HL-60 (cell line): ENCODE results near the gene TTLL11.

Experiments used
- DNase-seq, 2 experiments: peaks; one replicate each; pipeline ENCODE4 v3.0.0-alpha.2; 2010 to 2020; ENCODE audit warnings: low read depth in 1 of 2, low spot score in 1 of 2
- H3K27ac ChIP-seq: fragments of 250-450 bp; sonication (Bioruptor Pico); replicated peaks from 2 replicates; pipeline ENCODE4 v1.5.1; 2020; ENCODE audit warnings: mild to moderate bottlenecking, moderate library complexity
- H3K27me3 ChIP-seq: fragments of 250-450 bp; sonication (Bioruptor Pico); 2 replicates; pipeline ENCODE4 v1.5.1; 2021; ENCODE audit warnings: mild to moderate bottlenecking, moderate library complexity; ENCODE audit not compliant: insufficient read depth, poor library complexity, severe bottlenecking
- H3K4me3 ChIP-seq: replicated peaks from 2 replicates; pipeline ENCODE4 v1.5.1; 2011; ENCODE audit warnings: mild to moderate bottlenecking, control low read depth, low read length; ENCODE audit not compliant: insufficient read depth
- CTCF ChIP-seq: IDR thresholded peaks from one replicate; pipeline ENCODE4 v1.5.1; 2011; ENCODE audit warnings: low read length, control low read depth, inconsistent platforms; ENCODE audit not compliant: insufficient read depth
- GABPA ChIP-seq: IDR thresholded peaks from 2 replicates; pipeline ENCODE4 v1.6.1; 2012; ENCODE audit warnings: low read depth
- POLR2AphosphoS5 ChIP-seq: IDR thresholded peaks from 2 replicates; pipeline ENCODE4 v1.6.1; 2012; ENCODE audit warnings: low read depth
- SPI1 ChIP-seq: IDR thresholded peaks from 2 replicates; pipeline ENCODE4 v1.6.1; 2012; ENCODE audit warnings: low read depth, mild to moderate bottlenecking, borderline replicate concordance
- TF ChIP-seq, protein P1 (sequence below): IDR thresholded peaks from 2 replicates; pipeline ENCODE4 v1.6.1; 2012; ENCODE audit warnings: low read depth; ENCODE audit not compliant: insufficient replicate concordance

TTLL11 gene

GRCh38 chr9:122110100-122110833, 17.2 kb upstream of the TTLL11 start:
- no peak overlapping the region for H3K27ac ChIP-seq
- DNase-seq: no peak
- no peak overlapping the region for H3K4me3 ChIP-seq
- no peaks in the 10 kb centered on the region for H3K27me3 ChIP-seq
- TF ChIP-seq, protein P1, sequence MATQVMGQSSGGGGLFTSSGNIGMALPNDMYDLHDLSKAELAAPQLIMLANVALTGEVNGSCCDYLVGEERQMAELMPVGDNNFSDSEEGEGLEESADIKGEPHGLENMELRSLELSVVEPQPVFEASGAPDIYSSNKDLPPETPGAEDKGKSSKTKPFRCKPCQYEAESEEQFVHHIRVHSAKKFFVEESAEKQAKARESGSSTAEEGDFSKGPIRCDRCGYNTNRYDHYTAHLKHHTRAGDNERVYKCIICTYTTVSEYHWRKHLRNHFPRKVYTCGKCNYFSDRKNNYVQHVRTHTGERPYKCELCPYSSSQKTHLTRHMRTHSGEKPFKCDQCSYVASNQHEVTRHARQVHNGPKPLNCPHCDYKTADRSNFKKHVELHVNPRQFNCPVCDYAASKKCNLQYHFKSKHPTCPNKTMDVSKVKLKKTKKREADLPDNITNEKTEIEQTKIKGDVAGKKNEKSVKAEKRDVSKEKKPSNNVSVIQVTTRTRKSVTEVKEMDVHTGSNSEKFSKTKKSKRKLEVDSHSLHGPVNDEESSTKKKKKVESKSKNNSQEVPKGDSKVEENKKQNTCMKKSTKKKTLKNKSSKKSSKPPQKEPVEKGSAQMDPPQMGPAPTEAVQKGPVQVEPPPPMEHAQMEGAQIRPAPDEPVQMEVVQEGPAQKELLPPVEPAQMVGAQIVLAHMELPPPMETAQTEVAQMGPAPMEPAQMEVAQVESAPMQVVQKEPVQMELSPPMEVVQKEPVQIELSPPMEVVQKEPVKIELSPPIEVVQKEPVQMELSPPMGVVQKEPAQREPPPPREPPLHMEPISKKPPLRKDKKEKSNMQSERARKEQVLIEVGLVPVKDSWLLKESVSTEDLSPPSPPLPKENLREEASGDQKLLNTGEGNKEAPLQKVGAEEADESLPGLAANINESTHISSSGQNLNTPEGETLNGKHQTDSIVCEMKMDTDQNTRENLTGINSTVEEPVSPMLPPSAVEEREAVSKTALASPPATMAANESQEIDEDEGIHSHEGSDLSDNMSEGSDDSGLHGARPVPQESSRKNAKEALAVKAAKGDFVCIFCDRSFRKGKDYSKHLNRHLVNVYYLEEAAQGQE: no peak
- TF ChIP-seq POLR2AphosphoS5: no peak

DNA sequence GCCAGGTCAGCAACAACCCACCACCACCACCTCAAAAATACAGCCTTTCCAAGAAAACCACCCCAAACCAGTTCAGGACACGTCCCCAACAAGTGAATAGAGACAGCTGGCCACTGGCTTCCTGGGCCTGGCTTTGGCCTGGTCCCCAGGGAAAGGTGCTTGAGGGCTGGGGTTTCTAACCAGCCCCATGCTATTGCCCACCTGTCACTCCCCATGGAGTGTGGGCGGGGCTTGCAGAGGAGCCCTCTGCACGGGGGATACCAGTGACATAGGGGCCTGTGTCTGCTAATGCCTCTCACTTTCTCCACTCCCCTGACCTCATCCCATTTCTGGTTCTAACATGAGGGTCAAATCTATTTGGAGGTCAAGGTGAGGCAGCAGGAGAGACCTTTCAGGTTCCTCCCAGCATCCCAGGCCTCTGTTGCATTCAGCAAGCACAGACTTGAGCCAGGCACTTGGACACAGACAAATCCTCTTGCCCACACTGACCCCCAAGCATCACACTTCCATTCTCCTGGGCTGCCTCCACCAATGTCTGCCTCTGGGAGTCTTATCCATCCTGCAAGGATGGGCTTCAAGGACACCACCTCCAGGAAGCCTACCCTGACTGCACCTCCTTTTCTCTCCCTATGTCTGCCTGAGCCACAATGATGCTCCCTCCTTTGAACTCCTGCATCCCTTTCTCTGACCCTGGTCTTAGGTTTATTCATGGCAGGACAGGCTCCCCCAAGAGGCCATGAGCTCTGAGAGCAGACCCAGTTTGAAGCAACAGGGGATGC, 16.1 kb upstream of the TTLL11 start:
- no peak overlapping the region for H3K27ac ChIP-seq
- no peak for DNase-seq
- H3K27me3 ChIP-seq: no peaks in the 10 kb centered on the region
- no peak for TF ChIP-seq GABPA
- no peak for TF ChIP-seq SPI1
- no peak for TF ChIP-seq CTCF
- TF ChIP-seq, protein P1: no peak
- TF ChIP-seq POLR2AphosphoS5: no peak
- H3K4me3 ChIP-seq: no peak overlapping the region

DNA sequence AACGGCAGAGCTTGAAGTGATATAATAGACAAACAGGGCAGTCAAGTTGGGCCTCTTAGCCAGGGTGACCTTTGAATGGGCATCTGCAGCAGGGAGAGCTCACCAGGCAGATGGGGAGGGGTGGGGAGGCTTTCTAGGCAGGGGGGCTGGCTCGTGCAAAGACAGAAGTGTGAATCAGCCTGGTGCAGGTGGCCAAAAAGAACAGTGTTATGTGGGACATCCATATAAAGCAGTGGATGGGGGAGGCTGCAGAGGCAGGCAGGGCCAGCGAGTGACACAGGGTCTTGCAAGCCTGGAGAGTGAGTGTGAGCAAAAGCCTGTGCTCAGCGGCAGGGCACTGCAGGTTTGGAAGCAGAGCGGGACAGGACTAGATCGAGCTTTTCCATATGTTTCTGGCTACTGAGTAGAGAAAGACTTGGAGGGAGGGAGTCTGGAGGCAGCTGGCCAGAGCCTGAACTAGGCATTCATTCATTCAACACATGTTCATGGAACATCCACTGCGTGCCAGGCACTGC, 14.2 kb upstream of the TTLL11 start:
- no peak overlapping the region for H3K27ac ChIP-seq
- DNase-seq: no peak
- TF ChIP-seq POLR2AphosphoS5 (no peak), SPI1 (no peak), CTCF (no peak), GABPA (no peak)
- TF ChIP-seq, protein P1: no peak
- H3K4me3 ChIP-seq: no peak overlapping the region
- H3K27me3 ChIP-seq: no peaks in the 10 kb centered on the region
